Measurements from ENCODE around the gene BRINP3. TPM values are rescaled to one million over a fixed set of nuclear protein-coding genes. Genes with fewer than 3 reads are reported as not detected.

Gene BRINP3
- total and polyA plus RNA-seq, 9 of the 15 experiments (the other 6 are each of a cell fraction or from before 2014, with no cell fraction given) = 0.09 to 0.75 (median 0.19) TPM; not detected in 1

- in situ Hi-C loops (cut with MboI) = no loop called here
- Histone ChIP-seq H3K4me2 (ENCODE audit: insufficient read depth, low read length) (no peak overlapping the region), H3K27ac (ENCODE audit: extremely low read depth, low read depth, low read length) (no peak overlapping the region), H3K79me2 (ENCODE audit: control insufficient read depth, insufficient read depth, low read length) (no peaks in the 10 kb centered on the region), H3K9me1 (ENCODE audit: control insufficient read depth, insufficient read depth, low read length) (no peaks in the 10 kb centered on the region), H2AFZ (ENCODE audit: low read depth, low read length) (no peak overlapping the region), H3K9me3 (replicated peaks; ENCODE audit: control insufficient read depth, insufficient read depth, low read depth, low read length) (no peaks in the 10 kb centered on the region), H3K4me3 (no peak overlapping the region), H3K4me1 (replicated peaks in 1 of 2; ENCODE audit: control insufficient read depth in 2 of 2, insufficient read depth in 2 of 2, low read length in 2 of 2) (no peaks in the 10 kb centered on the region), H3K27me3 (ENCODE audit: control insufficient read depth in 2 of 2, insufficient read depth in 2 of 2, low read length in 2 of 2) (no peaks in the 10 kb centered on the region), H3K36me3 (ENCODE audit: control insufficient read depth, insufficient read depth, low read length) (no peaks in the 10 kb centered on the region), H3K9ac (ENCODE audit: insufficient read depth in 1 of 2, low read depth in 2 of 2, low read length in 2 of 2) (no peak overlapping the region), H4K20me1 (replicated peaks; ENCODE audit: control insufficient read depth, insufficient read depth, low read length) (no peaks in the 10 kb centered on the region)
- DNase-seq (ENCODE audit: extremely low read depth in 1 of 4, low spot score in 3 of 4) (no peak), ATAC-seq (no peak), FAIRE-seq (no peak)
- ChIA-PET CTCF (ENCODE audit: low intra/inter-chr PET ratio) (no interaction called here), POLR2A (interaction anchor here (0.6 kb wide), 1 partner anchor 18 kb away, joined by 3 read pairs; no protein-coding TSS in a partner anchor)
- no TSS peak for BruUV-seq (replicated peaks)
- intact Hi-C loops (cut with micrococcal nuclease) = no loop called here
- 0% methylated on average over 2 of the region's 2 CpGs for WGBS (ENCODE audit: insufficient coverage, low coverage, missing lambda C conversion rate)
- TF ChIP-seq ZNF41 (CRISPR knock-in tag; conservative IDR thresholded peaks at IDR 0.05) (no peak), KLF6 (CRISPR knock-in tag; IDR thresholded peaks at IDR 0.05; ENCODE audit: borderline replicate concordance) (no peak), NCOA4 (IDR thresholded peaks at IDR 0.05; ENCODE audit: partially characterized antibody) (no peak), MGA (IDR thresholded peaks at IDR 0.05) (no peak), PTTG1 (tag; IDR thresholded peaks at IDR 0.05; ENCODE audit: low read depth) (no peak), C11orf30 (IDR thresholded peaks at IDR 0.05; ENCODE audit: low read depth) (no peak), ZBTB34 (CRISPR knock-in tag; IDR thresholded peaks at IDR 0.05) (no peak), RFX1 (IDR thresholded peaks at IDR 0.05) (no peak), CREBBP (IDR thresholded peaks at IDR 0.05; ENCODE audit: low read depth, low read length) (no peak), SRSF7 (optimal IDR thresholded peaks at IDR 0.05; ENCODE audit: low read depth, low read length) (no peak), MCM2 (IDR thresholded peaks at IDR 0.05; ENCODE audit: low read depth) (no peak)
These were observed 204.5 kb downstream of the BRINP3 start for GRCh38 chr1:190273161-190273560.
